GM12891 (cell line): ENCODE results near the gene HMX3. TPM values are rescaled to one million over a fixed set of nuclear protein-coding genes. Genes with fewer than 3 reads are reported as not detected.

Source experiments
- DNase-seq: peaks from one replicate; pipeline ENCODE4 v3.0.0; 2011; ENCODE audit warnings: low spot score; ENCODE audit not compliant: insufficient read length
- FAIRE-seq: peaks from 2 replicates; lab custom pipeline; 2011; peaks lifted over from hg19 to GRCh38; lab: Jason Lieb, UNC
- PAX5 ChIP-seq: IDR thresholded peaks from 2 replicates; pipeline ENCODE4 v1.6.1; 2011; ENCODE audit warnings: low read length, moderate library complexity, mild to moderate bottlenecking; ENCODE audit not compliant: insufficient read depth, severe bottlenecking
- POLR2A ChIP-seq: IDR thresholded peaks from 2 replicates; pipeline ENCODE4 v1.6.1; 2011; ENCODE audit warnings: low read depth, low read length, control low read depth
- POLR2AphosphoS5 ChIP-seq: IDR thresholded peaks from 2 replicates; pipeline ENCODE4 v1.6.1; 2011; ENCODE audit warnings: low read depth, low read length, control low read depth
- POU2F2 ChIP-seq: IDR thresholded peaks from 2 replicates; pipeline ENCODE4 v1.6.1; 2011; ENCODE audit warnings: low read depth, mild to moderate bottlenecking, control low read depth, low read length, moderate library complexity
- SPI1 ChIP-seq: IDR thresholded peaks from 2 replicates; pipeline ENCODE4 v1.6.1; 2011; ENCODE audit warnings: low read depth, low read length, control low read depth
- TAF1 ChIP-seq: IDR thresholded peaks from 2 replicates; pipeline ENCODE4 v1.6.1; 2011; ENCODE audit warnings: low read depth, low read length, control low read depth
- polyA plus RNA-seq: library from polyadenylated mRNA; unstranded; fragments of >200 nt; gene quantifications from one replicate; pipeline ENCODE4 v1.2.1, GENCODE V29; 2012; ENCODE audit warnings: low read depth, missing spikeins, inconsistent platforms; ENCODE audit not compliant: missing spikeins

Gene HMX3
- 15.9 TPM for polyA plus RNA-seq

GRCh38 chr10:123135415-123136141 lies at the start of gene HMX3:
Gene HMX3, plus strand, starts transcription at chr10:123135970. Its CDS starts 81 bp downstream, at chr10:123136051.
- peak; percentile 63 for DNase-seq
- peak; percentile 93 for FAIRE-seq
- no peak for TF ChIP-seq PAX5

GRCh38 chr10:123086281-123086680 lies 49.5 kb upstream of the HMX3 start:
- FAIRE-seq, result peak; percentile 54
- DNase-seq, result no peak
- TF ChIP-seq POLR2AphosphoS5 (no peak), PAX5 (no peak), POLR2A (no peak), SPI1 (no peak)

GRCh38 chr10:123087348-123087747 lies 48.4 kb upstream of the HMX3 start:
- FAIRE-seq (no peak), DNase-seq (no peak)
- TF ChIP-seq PAX5, result no peak
- TF ChIP-seq POLR2AphosphoS5, result no peak
- TF ChIP-seq POU2F2, result no peak
- no peak for TF ChIP-seq TAF1
- no peak for TF ChIP-seq SPI1
- TF ChIP-seq POLR2A, result no peak

GRCh38 chr10:123087786-123088185 lies 48.0 kb upstream of the HMX3 start:
- no peak for FAIRE-seq
- no peak for TF ChIP-seq POLR2A
- TF ChIP-seq TAF1, result no peak
- TF ChIP-seq POLR2AphosphoS5, result no peak
- TF ChIP-seq PAX5, result no peak
- no peak for TF ChIP-seq POU2F2
- no peak for TF ChIP-seq SPI1
- no peak for DNase-seq

- DNase-seq (no peak), FAIRE-seq (no peak)
- TF ChIP-seq SPI1 (no peak), POLR2AphosphoS5 (no peak), POU2F2 (no peak), POLR2A (no peak), PAX5 (no peak), TAF1 (no peak)
Measured at GRCh38 chr10:123092635-123093414, 42.9 kb upstream of the HMX3 start.

GRCh38 chr10:123093489-123093888 lies 42.3 kb upstream of the HMX3 start:
- DNase-seq (no peak), FAIRE-seq (no peak)
- TF ChIP-seq POU2F2, result no peak
- no peak for TF ChIP-seq POLR2AphosphoS5
- TF ChIP-seq POLR2A, result no peak
- no peak for TF ChIP-seq TAF1
- TF ChIP-seq PAX5, result no peak
- TF ChIP-seq SPI1, result no peak

GRCh38 chr10:123096452-123096851 lies 39.3 kb upstream of the HMX3 start:
- no peak for FAIRE-seq
- TF ChIP-seq PAX5 (no peak), POLR2A (no peak), POLR2AphosphoS5 (no peak)
- DNase-seq, result no peak

- DNase-seq, result no peak
- no peak for FAIRE-seq
- TF ChIP-seq POU2F2 (no peak), PAX5 (no peak), POLR2AphosphoS5 (no peak), TAF1 (no peak), POLR2A (no peak), SPI1 (no peak)
Measured at GRCh38 chr10:123097039-123097438, 38.7 kb upstream of the HMX3 start.

GRCh38 chr10:123100030-123100762 lies 35.6 kb upstream of the HMX3 start:
- DNase-seq, result no peak
- FAIRE-seq, result no peak
- TF ChIP-seq SPI1 (no peak), PAX5 (no peak), POU2F2 (no peak), TAF1 (no peak), POLR2AphosphoS5 (no peak)

- FAIRE-seq, result no peak
- no peak for DNase-seq
- TF ChIP-seq POLR2AphosphoS5 (no peak), TAF1 (no peak), POU2F2 (no peak), SPI1 (no peak), POLR2A (no peak), PAX5 (no peak)
Measured at GRCh38 chr10:123101872-123102271, 33.9 kb upstream of the HMX3 start.
